HG02642 (cell line): Measurements from ENCODE around the gene SPHK2.

Experiments used
- ATAC-seq: cut with Tn5 transposase; IDR thresholded peaks from one replicate; pipeline ENCODE4 v1.9.1; 2021; ENCODE audit warnings: mild to moderate bottlenecking; ENCODE audit not compliant: unreplicated experiment, poor library complexity

SPHK2 gene

DNA sequence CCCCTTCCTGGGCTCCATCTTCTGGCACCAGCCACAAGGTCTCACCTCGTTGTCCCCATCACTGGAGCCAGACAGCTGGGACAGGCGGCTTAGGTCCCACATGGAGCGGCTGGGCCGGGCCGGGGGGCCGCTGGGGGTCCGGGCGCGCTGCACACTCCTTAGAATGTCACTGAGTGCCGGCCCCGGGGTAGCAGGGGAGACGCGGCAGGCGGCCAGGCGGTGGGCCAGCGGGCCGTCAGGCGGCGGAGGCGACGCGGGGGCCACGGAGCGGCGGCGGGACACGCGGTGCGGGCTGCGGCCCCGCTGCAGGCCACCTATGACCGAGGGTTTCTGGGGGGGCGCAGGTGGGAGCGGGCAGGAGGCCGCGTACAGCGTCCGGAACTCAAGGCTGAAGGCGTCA, 15.9 kb upstream of the SPHK2 start:
- no peak for ATAC-seq

DNA sequence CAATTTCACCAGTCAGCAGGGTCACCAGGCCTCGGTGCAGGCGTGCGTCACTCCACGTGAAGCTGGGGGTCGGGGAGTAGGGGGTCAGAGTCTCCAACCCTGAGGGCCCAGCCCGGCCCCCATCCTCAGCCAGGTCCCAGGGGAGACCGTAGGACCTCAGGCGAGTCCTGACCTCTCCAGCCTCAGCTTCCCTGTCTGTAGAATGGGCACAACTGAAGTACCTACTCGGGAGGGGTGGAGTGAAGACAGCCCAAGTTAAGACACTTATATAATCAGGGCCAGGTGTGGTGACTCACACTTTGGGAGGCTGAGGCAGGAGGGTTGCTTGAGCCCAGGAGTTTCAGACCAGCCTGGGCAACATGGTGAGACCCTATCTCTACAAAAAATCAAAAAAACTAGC, 15.5 kb upstream of the SPHK2 start:
- no peak for ATAC-seq

DNA sequence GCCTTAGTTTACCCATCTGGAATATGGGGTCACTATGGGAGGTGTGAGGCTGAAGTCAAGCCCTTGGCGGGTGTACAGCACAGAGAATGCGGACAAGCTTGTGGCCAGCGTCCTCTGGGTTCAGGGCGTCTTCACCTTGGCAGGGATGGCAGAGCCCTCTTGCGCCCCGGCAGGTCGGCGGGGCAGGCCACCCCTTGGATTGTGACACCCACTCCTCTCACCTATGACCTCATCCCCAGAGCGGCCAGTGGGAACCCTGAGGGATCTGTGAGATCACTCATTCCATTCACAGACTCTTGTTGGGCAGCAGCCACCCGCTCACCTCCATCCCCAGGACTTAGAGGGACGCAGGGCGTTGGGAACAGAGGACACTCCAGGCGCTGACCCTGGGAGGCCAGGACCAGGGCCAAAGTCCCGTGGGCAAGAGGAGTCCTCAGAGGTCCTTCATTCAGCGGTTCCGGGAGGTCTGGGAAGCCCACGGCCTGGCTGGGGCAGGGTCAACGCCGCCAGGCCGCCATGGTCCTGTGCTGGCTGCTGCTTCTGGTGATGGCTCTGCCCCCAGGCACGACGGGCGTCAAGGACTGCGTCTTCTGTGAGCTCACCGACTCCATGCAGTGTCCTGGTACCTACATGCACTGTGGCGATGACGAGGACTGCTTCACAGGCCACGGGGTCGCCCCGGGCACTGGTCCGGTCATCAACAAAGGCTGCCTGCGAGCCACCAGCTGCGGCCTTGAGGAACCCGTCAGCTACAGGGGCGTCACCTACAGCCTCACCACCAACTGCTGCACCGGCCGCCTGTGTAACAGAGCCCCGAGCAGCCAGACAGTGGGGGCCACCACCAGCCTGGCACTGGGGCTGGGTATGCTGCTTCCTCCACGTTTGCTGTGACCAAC, 12.6 kb upstream of the SPHK2 start, which contains the start of gene SPACA4:
Gene SPACA4, plus strand, starts transcription at position 280 of the 896 bp plus-strand sequence. Its CDS starts 237 bp downstream, at position 517.
- ATAC-seq = no peak

DNA sequence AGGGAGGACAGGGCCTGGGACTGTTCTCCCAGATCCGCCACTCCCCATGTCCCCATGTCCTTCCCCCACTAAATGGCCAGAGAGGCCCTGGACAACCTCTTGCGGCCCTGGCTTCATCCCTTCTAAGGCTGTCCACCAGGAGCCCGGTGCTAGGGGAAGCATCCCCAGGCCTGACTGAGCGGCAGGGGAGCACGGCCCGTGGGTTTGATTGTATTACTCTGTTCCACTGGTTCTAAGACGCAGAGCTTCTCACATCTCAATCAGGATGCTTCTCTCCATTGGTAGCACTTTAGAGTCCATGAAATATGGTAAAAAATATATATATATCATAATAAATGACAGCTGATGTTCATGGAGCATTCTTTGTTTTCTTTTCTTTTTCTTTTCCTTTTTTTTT, 11.9 kb upstream of the SPHK2 start:
- no peak for ATAC-seq

DNA sequence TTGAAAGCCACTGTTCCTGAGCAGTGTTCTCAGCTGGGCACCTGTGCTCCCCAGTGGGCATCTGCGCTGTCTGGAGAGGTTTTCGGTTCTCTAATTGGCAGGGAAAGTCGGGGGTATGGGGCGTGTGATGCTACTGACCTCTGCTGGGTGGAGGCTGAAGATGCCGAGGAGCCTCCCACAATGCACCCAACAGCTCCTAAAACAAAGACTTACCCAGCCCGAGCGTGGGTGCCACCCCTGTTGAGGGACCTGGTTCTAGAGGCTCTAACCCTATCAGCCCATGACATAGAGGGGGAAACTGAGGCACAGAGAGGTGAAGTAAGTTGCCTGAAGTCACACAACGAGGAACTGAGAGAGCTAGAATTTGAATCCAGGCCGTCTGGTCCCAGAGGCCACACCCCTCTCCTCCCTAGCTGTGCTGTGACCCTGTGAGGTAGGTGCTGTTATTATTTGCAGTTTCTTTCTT, 10.5 kb upstream of the SPHK2 start:
- peak; percentile 48 for ATAC-seq

DNA sequence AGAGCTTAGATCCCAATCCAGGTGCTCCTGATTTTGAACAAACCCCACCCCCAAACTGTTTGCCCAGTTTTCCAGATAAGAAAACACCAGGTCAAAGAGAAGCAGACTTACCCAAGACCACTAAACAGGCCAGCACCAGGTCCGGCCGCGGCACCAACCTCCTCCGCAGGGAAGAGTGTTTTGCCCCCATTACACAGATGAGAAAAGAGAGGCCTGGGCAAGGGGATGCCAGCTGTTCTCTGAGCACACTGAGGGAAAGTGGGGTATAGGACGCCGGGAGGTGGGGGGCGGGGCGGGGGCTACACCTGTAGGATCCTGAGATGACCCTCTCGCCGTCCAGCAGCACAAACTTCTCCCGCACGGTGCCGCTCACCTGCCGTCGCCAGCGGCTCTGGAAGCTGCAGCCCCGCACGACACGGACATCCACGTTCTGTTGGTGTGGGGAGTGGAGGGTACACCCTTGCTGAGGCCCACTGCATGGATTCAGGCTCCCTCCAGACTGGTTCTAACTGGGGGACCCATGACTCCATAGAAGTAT, 9.7 kb upstream of the SPHK2 start:
- ATAC-seq = no peak

DNA sequence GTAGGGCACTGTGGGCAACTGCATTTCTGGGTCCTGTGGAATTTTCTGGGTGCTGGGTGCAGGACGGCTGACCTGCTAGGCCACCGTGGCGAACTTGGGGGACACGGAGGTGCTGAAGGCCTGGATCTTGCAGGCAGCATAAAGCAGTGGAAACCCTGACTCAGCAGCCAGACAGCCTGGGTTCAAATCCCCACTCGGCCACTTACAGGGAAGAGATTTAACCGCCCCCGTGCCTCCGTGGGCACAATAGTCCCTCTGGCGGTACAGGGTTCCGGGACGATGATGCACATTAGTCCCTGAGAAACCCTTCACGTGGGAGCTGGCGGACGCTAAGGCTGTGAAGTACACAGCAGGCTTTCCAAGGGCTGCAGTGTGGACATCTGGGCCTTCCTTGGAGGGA, 7.4 kb upstream of the SPHK2 start:
- ATAC-seq = no peak

DNA sequence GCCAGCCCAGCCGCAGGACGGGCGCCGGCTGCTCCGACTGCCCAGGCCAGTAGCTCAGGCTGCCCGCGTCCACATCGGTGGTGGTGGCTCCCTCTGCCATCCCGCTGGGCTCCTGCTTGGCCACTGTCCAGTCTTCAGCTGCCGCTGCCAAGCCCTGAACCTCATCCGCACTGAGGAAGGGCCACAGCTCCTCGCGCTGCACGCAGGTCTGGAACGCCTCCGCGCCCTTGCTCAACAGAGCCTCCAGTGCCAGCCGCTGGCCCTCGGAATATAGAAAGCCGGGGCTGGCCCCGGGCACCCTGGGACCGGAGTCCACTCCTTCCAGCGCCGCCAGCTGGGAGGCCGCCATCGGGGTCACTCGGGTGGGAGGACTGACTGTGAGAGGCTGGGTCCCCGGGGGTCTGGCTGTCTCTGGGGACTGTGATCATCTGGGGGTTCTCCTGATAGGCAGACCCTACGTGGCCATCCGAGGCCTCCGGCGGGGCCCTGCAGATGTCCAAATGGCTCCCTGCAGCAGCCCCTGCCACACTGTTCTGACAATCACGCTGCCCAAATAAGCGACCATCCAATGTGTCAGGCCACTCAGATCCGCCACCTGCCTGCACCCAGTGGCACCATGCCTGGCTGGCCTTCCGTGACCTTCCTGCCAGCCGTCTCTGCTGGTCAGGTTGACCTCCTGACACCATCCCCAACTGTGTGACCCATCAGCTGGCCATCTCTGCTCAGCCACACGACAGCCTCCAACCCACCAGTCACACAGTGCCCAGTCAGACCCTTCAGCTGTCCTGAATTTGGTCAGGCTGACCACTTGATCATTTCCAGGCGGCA, 6.1 kb upstream of the SPHK2 start:
- no peak for ATAC-seq

DNA sequence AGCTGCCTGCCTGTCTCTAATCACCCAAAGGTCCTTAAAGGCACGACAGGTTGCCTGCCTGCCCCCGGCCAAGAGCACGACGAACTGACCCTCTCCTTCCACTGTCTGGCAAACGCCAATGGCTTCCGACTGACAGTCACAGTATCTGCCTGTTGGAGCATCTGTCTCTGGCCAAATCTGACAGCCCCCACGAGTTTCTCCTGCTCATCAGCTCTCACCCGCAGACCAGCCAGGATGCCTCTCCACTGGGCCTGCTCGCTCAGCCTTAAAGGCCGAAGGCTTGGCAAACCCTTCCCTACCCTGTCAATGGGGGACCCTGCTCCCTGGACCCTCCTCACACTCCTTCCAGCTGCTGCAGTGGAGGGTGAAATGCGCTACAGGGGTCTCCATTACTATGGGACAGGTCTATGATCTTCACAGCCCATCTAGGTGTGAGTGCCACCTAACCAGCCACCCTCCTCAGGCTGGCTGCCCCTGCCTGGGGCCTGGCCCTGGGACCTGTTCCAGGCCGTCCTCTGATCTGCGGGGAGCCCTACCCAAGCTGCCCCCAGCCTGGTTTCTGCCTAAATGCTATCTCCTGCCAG, 5.4 kb upstream of the SPHK2 start:
- no peak for ATAC-seq

DNA sequence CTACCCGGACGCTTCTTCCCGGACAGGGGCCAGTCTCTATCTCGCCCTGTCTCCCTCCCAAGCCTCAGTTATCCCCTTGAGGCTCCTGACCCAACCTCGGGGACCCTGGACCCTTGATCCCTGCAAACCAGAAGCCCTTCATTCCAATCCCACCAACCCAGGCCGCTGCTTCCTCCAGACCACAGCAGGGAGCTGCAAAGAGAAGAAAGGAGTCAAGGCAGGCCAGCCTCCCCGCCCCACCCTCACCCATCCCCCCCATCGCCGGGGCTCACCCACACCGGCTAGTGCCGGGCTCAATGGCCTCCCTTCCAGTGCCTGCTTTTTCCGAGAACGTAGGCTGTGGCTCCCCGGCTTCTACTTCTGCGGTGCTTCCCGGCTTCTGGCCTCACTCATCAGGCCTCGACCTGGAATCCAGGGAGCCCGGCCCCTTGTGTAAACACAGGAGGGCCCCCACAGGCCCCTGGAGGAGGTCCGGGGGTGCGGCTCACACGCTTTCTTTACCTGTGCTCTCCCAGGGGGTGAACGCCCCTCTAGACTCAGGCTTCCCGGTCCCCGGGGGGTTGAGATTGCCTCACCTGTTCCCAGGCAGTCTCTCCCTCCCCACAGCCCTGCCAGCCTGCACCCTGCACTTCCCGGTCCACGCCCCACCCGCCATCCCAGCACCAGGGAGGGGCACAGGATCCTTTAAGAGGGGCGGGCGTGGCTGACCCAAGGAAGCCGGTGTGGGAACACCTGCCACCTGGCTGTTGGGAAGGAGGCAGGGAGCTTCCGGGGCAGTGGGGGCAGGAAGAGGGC, 4.7 kb upstream of the SPHK2 start, which contains the start of gene FAM83E:
Gene FAM83E, minus strand, starts transcription at position 641 of the 795 bp plus-strand sequence. CDS start 1,704 bp downstream, outside the sequence.
- ATAC-seq = no peak

DNA sequence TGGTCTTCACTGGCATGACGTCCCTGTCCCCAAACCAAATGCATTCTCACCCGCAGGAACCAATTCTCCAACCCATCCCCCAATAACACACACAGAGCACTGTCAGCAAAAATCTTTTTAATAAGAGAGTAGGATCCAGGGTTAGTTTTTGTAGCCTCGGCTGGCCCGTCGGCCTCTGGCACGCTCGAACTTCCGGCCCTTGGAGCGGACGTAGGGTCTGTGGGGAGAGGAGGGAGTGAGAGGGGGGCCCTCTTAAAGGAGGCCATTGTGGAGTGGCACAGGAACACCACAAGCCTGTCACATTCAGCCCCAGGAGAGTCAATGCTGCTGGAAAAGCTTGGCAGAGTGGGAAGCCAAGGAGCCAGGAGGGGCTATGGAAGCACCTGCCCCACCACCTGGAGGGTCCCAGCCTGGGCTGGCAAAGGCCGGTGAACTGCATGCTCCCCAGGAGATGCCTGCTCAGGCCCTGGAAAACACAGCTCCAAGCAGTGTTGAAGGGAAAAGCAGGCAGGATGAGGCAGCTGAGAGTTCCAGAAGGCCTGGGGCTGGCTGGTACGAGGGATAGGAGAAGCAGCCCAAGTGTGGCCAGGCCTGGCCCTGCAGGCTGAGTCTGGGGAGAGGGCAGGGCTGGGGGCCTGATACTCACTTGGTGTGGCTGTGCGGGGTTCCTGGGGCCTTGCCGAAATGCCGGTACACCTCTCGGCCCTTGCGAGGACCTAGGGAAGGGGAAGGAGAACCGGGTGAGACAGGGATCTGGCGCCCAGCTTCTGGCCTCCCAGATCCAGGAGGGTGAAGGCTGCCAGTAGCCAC, 3.9 kb upstream of the SPHK2 start:
- no peak for ATAC-seq

DNA sequence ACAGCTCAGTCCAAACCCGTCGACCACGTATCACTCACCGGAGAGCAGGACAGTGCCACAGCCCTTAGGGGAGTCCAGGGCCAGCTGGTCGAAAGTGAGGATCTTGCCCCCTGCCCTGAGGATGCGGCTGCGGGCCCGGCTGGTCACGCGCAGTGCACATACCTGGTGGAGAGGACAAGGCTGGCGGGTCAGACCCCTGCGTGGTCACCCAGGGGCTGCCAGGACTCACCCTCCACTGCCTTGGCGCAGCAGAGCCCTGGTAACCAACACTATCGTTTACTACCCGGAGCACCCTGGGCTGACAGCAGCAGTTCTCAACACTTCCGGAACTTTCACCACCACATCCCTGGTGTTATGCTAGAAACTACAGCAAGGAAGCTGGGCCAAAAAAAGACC, 3.3 kb upstream of the SPHK2 start:
- ATAC-seq = no peak

DNA sequence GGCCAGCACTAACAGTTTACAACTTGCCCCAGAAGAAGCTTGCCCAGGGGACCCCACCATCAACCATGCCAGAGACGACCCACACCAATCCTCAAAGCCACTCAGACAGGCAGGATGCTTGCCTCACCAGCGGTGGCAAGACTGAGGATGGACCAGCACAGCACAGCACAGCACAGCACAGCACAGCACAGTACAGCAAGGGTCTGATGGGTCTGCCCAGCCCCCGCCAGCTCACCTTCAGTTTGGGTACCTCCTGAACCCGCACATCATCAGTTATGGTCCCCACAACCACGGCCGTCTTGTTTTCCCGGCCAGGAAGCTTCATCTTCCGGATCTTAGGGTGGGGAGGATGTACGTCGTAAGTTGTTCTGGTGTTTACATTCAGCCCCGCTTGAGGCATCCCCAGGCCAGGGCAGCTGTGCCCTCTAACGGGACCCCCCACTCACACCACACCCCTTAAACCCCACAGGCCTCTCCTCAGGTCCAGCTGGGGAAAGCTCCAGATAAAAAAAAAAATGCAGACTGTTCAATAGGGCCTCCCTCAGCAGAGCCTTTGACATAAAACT, 2.7 kb upstream of the SPHK2 start:
- no peak for ATAC-seq

DNA sequence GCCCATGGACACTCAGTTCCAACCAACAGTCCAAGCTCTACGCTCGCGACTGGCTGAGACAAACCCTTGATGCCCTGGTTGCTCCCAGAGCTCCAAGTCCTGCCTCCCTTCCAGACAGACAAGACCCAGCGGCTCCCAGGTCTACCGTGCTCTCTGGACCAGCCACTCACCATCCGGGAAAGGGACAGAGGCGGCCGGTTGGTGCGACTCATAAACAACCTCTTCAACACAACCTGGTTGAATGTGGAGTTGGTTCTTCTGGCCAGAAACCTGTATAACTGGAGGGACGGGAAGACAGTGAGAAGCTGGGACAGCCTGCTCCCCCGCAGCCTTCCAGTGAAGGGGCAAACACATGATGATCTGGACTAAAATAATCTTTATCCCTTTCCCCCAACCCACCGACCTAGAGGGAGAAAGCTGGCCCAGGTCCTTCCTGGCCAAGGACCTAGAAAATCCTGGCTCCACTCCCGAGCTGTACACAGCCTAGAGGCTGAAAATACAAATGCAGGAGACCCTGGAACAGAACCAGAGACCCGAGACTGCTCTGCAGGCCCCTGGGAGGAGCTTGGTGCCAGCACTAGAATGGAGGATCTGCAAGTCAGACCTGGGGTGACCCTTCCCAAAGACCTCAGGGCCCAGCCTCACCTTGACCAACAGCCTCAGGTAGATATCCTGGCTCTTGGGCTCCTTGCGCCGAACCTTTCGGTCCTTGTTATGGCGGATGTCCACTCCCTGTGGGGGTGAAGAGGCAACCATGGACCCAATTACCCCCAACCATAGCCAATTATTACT, 2.0 kb upstream of the SPHK2 start:
- no peak for ATAC-seq

DNA sequence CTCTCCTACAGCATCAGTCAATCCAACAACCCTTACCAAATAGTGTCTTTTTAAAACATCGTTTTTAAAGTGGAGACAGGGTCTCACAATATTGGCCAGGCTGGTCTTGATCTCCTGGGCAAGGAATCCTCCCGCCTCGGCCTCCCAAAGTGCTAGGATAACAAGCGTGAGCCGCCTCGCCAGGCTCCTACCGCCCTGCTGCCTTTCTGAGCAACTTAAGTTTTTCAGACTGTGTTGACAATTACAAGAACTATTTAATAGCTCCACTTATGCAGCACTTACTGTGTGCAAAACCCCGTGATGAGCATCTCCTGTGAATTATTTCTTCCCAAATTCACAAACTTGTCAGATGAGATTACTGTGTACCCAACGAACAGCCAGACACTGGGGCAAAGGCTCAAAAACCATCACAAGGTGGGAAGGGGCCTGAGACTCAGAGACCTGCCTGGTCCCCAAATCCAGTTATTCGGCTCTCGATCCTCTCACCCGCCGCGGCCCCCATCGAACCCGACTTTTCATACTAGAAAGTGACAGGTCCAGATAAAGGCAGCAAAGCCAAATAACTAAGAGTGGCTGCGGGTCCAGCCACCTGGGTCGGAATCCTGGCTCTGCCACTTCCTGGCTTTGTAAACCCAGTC, 909 bp upstream of the SPHK2 start:
- ATAC-seq = no peak

DNA sequence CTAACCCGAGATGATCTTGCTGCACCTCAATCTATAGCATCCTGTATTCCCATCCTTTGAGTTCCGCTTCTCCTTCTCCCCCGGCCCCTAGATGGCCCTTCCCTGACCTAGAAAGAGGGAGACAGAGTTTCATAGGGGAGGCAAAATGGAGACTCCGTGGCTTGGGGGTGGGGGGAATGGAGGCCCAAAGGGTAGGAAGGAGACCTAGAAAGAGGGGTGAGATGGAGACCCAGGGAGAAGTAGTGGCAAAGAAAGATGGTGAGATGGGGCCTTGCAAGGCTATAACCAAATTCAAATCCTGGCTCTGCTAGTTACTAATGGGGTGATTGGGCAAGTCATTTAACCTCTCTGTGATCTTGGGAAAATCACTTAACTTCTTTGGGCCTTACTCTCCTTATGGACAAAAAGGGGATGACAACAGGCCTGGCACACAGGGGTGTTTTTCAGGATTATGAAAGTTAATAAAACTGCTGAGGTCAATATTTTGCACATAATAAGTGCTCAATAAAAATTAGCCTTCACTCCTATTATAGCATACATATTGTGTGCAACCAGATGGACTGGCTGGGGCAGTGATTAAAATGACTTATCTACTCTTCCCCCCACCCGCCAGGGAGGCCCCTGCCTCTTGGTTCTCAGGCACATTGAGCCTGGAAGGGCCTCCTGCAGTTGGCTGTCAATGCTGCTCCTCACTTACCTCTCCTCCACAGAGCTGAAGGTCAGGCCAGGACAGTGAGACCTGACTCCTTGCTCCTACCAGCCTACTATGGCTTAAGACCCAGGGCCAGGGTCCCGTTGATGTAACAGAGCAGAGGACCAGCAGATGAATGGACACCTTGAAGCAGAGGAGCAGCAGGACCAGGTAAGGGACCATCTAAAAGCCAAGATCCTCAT, 633 bp downstream of the SPHK2 start:
- no peak for ATAC-seq
